Mucosa of rectum (tissue), 2 donors: Measurements from ENCODE around the gene MYO3B.
"Not testable (repeated sequence)": the region's sequence is repeated elsewhere in the genome, so short reads cannot be mapped to it uniquely, and the experiment has no call there.

Experiments used
- H3K27ac ChIP-seq, 2 donors: one replicate each; pipeline ENCODE4 v1.7.0; 2013; ENCODE audit warnings: inconsistent platforms in 2 of 2, low read depth in 2 of 2, low read length in 2 of 2
- H3K27me3 ChIP-seq, 2 donors: one replicate each; pipeline ENCODE4 v1.7.0; 2013; ENCODE audit warnings: low read length in 2 of 2; ENCODE audit not compliant: control insufficient read depth in 2 of 2, insufficient read depth in 2 of 2
- H3K36me3 ChIP-seq, 2 donors: one replicate each; pipeline ENCODE4 v1.7.0; 2013; ENCODE audit warnings: low read length in 2 of 2; ENCODE audit not compliant: control insufficient read depth in 2 of 2, insufficient read depth in 2 of 2
- H3K4me1 ChIP-seq, 2 donors: one replicate each; pipeline ENCODE4 v1.7.0; 2013; ENCODE audit warnings: low read length in 2 of 2, mild to moderate bottlenecking in 1 of 2; ENCODE audit not compliant: control insufficient read depth in 2 of 2, insufficient read depth in 2 of 2
- H3K4me3 ChIP-seq, 2 donors: one replicate each; pipeline ENCODE4 v1.7.0; 2013; ENCODE audit warnings: low read length in 2 of 2
- H3K9ac ChIP-seq, 2 donors: one replicate each; pipeline ENCODE4 v1.7.0; 2013; ENCODE audit warnings: low read length in 2 of 2, low read depth in 1 of 2, mild to moderate bottlenecking in 1 of 2
- H3K9me3 ChIP-seq, 2 donors: one replicate each; pipeline ENCODE4 v1.7.0; 2013; ENCODE audit warnings: low read length in 2 of 2; ENCODE audit not compliant: control insufficient read depth in 2 of 2
- donor health status: healthy.
- donor health status: Normal muscosa, but diverticular disease.

Gene MYO3B

DNA sequence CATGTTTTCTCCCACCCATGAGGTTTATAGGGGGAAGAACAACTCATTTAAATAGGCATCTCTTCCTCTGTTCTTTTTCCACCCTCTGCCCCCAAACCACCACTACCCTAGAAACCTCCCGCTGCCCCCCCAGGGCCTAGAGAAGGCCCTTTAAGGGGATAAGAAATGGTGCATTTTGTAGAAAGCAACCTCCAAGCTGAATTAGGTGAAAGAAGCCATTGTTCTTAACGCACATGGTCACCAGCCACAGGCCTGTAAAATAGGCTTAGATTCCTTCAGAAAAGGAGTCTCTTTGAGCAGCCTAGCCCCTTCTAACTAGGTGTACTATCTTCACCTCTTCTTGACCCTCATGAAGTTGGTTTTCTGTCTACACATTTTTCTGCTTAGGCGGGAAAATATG lies 418.6 kb downstream of the MYO3B start:
- no peak overlapping the region for H3K4me3 ChIP-seq
- H3K27ac ChIP-seq = no peak overlapping the region
- H3K36me3 ChIP-seq = no peaks in the 10 kb centered on the region
- no peaks in the 10 kb centered on the region for H3K9me3 ChIP-seq
- H3K9ac ChIP-seq = no peak overlapping the region
- no peaks in the 10 kb centered on the region for H3K4me1 ChIP-seq
- no peaks in the 10 kb centered on the region for H3K27me3 ChIP-seq

DNA sequence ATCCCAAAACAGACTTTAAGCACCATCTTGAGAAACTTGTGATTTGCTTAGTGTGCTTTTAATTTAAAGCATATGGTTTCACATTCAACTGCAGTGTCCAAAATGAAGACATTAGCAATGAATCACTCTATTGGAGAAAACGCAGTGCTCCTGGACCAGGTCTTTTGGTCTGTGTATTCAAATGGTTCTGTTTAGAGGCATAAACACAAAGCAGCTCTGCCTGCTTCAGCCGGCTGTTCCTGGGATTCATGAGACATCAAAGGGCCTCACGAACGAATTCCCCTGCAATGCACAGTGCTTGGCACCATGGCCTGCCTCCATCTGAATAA lies 420.1 kb downstream of the MYO3B start:
- no peak overlapping the region for H3K9ac ChIP-seq
- H3K36me3 ChIP-seq = no peaks in the 10 kb centered on the region
- no peak overlapping the region for H3K27ac ChIP-seq
- H3K4me3 ChIP-seq = no peak overlapping the region
- no peaks in the 10 kb centered on the region for H3K27me3 ChIP-seq
- H3K4me1 ChIP-seq = no peaks in the 10 kb centered on the region
- H3K9me3 ChIP-seq = no peaks in the 10 kb centered on the region

DNA sequence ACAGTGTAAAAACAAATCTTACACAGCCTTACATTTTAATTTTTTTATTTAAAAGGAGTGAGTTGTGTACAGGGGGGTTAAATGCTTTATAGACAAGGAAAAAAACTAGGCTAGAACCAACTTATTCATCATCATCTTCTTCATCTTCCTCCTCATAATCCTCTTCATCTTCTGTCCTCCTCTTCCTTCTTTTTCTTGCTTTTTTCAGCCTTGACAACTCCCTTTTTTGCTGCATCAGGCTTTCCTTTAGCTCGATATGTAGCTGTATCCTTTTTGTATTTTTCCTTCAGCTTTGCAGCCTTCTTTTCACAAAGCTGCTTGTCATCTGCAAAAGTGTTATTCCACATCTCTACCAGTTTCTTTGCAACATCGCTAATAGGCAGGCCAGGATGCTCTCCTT lies 423.5 kb downstream of the MYO3B start:
- H3K4me3 ChIP-seq = no peak overlapping the region
- no peaks in the 10 kb centered on the region for H3K9me3 ChIP-seq
- H3K27ac ChIP-seq = no peak overlapping the region
- no peaks in the 10 kb centered on the region for H3K27me3 ChIP-seq
- no peak overlapping the region for H3K9ac ChIP-seq
- no peaks in the 10 kb centered on the region for H3K4me1 ChIP-seq
- H3K36me3 ChIP-seq = no peaks in the 10 kb centered on the region

DNA sequence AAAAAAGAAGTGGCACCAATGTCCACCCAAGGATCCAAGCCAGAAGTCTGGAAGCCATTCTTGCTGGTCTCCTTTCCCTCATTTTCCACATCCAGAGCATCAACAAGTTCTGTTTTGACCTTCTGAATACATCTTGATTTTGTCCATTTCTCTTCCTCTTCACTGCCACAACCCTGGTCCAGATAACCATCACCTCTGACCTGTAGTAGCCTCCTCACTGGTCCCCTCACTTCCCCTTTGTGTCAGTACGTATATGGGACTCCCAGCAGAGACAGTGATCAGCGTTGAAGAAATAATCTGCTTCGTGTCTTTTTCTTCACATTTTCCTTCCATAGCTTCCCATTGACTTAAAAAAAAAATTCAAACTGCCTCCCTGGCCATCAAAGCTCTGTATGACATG lies 427.9 kb downstream of the MYO3B start:
- Histone ChIP-seq H3K4me1 (no peaks in the 10 kb centered on the region), H3K9me3 (no peaks in the 10 kb centered on the region), H3K4me3 (no peak overlapping the region), H3K27ac (no peak overlapping the region), H3K36me3 (no peaks in the 10 kb centered on the region), H3K9ac (no peak overlapping the region), H3K27me3 (no peaks in the 10 kb centered on the region)

DNA sequence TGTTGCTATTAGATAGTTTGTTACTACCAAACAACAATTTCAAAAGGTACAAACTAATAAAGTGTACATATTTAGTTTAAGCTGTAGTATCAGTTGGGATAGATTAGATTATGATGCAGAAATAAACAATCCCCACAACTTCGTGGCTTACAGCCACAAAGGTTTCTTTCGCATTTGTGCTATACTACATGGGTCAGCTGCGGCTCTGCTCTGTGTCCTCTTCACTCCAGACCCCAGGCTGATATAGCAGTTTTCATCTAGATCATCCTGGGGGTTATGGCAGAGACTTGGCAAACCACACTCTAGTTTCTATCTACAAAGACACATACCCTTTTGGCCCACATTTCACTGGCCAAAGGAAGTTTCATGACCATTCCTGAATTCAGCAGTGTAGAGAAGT lies 429.2 kb downstream of the MYO3B start:
- Histone ChIP-seq H3K4me1 (no peaks in the 10 kb centered on the region), H3K9me3 (no peaks in the 10 kb centered on the region), H3K9ac (no peak overlapping the region), H3K27me3 (no peaks in the 10 kb centered on the region), H3K36me3 (no peaks in the 10 kb centered on the region), H3K27ac (no peak overlapping the region), H3K4me3 (no peak overlapping the region)

DNA sequence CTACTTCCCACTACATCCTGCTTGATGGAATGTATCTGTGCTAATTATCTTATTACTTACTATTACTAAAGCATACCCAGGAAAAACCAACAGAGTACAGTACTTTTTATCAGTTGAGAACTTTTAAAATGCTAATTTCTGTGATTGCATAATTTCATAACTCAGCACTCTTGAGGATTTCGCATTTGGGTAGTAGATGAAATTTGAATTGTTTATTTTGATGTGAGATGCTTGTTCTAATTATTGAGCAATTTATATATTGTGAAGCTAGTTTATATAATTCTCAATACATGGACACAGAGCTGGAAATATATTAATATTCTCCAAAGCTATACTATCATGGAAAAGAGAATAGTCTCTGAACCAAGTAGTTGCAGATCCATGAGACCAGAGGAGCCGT lies 432.7 kb downstream of the MYO3B start:
- H3K27ac ChIP-seq = no peak overlapping the region
- H3K4me1 ChIP-seq = no peaks in the 10 kb centered on the region
- no peaks in the 10 kb centered on the region for H3K36me3 ChIP-seq
- H3K4me3 ChIP-seq = no peak overlapping the region
- no peaks in the 10 kb centered on the region for H3K9me3 ChIP-seq
- no peaks in the 10 kb centered on the region for H3K27me3 ChIP-seq
- no peak overlapping the region for H3K9ac ChIP-seq

DNA sequence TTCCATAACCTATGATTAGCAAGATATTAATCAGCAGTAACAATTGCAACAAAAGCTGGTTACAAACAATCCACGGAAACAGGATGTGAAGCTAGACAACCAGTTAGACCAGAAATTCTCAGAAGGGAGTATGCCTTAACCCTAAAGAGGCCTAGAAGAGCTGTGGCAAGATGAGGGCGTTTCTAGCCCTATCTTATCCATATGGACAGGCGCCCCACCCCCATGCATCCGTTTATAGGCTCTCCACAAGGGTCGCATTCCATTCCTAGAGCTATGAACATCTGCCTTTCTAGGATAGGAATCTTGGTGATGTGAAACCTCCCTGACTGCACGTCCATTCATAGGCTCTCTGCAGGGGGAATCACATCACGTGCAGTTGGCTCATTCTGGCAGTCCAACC lies 441.0 kb downstream of the MYO3B start:
- H3K27ac ChIP-seq, H3K9ac ChIP-seq, H3K36me3 ChIP-seq, H3K4me3 ChIP-seq, H3K9me3 ChIP-seq, H3K4me1 ChIP-seq, H3K27me3 ChIP-seq: not testable (repeated sequence)

DNA sequence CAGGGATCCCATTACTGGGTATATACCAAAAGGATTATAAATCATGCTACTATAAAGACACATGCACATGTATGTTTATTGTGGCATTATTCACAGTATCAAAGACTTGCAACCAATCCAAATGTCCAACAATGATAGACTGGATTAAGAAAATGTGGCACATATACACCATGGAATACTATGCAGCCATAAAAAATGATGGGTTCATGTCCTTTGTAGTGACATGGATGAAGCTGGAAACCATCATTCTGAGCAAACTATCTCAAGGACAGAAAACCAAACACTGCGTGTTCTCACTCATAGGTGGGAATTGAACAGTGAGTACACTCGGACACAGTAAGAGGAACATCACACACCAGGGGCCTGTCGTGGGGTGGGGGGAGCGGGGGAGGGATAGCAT lies 457.1 kb downstream of the MYO3B start:
- not testable (repeated sequence) for H3K27ac ChIP-seq, H3K36me3 ChIP-seq, H3K9ac ChIP-seq, H3K4me1 ChIP-seq, H3K9me3 ChIP-seq, H3K4me3 ChIP-seq, H3K27me3 ChIP-seq

DNA sequence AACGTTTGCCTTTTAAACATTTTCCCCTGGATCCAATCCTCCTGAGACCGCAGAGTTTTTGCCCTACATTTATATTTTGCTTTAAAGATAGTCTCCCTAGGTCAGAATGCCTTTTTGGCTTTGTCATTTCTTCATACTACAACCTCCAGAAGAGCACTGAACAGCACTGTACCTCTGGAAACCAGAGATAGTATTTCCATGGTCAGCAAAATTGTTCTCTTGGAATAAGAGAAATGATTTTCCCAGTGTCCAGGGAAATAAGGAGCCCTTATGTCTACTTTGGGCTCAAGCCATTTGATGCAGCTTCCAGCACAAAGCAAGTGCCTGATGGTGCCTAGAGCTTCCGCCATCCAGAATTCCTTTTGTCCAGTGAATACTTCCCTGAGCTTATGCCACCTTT lies 461.7 kb downstream of the MYO3B start:
- no peak overlapping the region for H3K9ac ChIP-seq
- no peak overlapping the region for H3K4me3 ChIP-seq
- H3K27me3 ChIP-seq = no peaks in the 10 kb centered on the region
- no peaks in the 10 kb centered on the region for H3K4me1 ChIP-seq
- H3K9me3 ChIP-seq = no peaks in the 10 kb centered on the region
- no peak overlapping the region for H3K27ac ChIP-seq
- H3K36me3 ChIP-seq = no peaks in the 10 kb centered on the region

DNA sequence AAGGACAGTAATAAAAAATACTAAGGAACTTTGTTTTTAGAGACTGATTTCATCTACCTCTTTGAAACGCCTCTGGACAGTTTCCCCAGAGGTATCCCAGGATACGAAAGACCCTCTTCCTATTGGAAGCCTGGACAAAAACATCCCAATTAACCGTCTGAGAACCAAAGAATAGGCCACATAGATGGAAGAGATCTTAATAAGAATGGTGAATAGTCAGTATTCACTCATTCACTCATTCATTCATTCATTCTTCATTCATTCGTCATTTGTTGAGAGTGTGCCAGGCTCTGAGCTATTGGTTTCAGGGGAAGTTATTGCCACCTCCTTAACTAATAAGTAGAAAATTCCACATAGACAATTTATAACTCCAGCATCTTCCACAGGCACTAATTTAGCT lies 464.0 kb downstream of the MYO3B start:
- H3K27ac ChIP-seq = no peak overlapping the region
- H3K36me3 ChIP-seq = no peaks in the 10 kb centered on the region
- no peak overlapping the region for H3K4me3 ChIP-seq
- no peaks in the 10 kb centered on the region for H3K27me3 ChIP-seq
- H3K9ac ChIP-seq = no peak overlapping the region
- no peaks in the 10 kb centered on the region for H3K4me1 ChIP-seq
- no peaks in the 10 kb centered on the region for H3K9me3 ChIP-seq

DNA sequence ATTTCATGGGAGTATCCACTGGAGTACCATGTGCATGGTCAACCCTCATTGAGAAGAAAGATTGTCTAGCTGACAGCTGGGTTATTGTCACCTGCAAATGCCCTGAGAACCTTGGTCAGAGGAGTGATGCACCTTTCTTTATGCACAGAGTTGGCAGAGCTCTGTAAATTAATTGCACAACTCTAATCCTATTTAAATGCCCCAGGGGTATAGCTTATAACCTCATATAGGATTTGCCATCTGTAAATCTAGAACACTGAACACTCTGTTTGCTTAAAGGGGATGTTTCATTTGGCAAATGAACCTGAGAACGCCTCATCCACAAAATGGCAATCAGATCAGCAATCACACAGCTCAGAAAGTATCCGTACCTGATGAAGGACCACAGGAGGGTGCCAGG lies 465.4 kb downstream of the MYO3B start:
- H3K4me1 ChIP-seq = no peaks in the 10 kb centered on the region
- H3K27ac ChIP-seq = no peak overlapping the region
- H3K27me3 ChIP-seq = no peaks in the 10 kb centered on the region
- no peak overlapping the region for H3K9ac ChIP-seq
- no peak overlapping the region for H3K4me3 ChIP-seq
- H3K36me3 ChIP-seq = no peaks in the 10 kb centered on the region
- no peaks in the 10 kb centered on the region for H3K9me3 ChIP-seq
